H4 (cell line): ENCODE data around the gene SFT2D3. TPM values are rescaled to one million over a fixed set of nuclear protein-coding genes. Genes with fewer than 3 reads are reported as not detected.
"Not testable (repeated sequence)": the region's sequence is repeated elsewhere in the genome, so short reads cannot be mapped to it uniquely, and the experiment has no call there.

Experiments used
- DNase-seq: peaks from one replicate; pipeline ENCODE4 v3.0.0-alpha.2; 2015; ENCODE audit warnings: low spot score
- total RNA-seq: library from RNA; depleted of rRNA; stranded (reverse); fragments of >200 nt; shearing (Covaris generic); gene quantifications from 2 replicates; pipeline ENCODE4 v1.2.3, GENCODE V29; 2014; rRNA removed

Gene SFT2D3
- total RNA-seq, 1 experiment from 2014 or later = 8.7 TPM

GRCh38 chr2:127740665-127741288 lies 39.5 kb downstream of the SFT2D3 start:
- no peak for DNase-seq

DNA sequence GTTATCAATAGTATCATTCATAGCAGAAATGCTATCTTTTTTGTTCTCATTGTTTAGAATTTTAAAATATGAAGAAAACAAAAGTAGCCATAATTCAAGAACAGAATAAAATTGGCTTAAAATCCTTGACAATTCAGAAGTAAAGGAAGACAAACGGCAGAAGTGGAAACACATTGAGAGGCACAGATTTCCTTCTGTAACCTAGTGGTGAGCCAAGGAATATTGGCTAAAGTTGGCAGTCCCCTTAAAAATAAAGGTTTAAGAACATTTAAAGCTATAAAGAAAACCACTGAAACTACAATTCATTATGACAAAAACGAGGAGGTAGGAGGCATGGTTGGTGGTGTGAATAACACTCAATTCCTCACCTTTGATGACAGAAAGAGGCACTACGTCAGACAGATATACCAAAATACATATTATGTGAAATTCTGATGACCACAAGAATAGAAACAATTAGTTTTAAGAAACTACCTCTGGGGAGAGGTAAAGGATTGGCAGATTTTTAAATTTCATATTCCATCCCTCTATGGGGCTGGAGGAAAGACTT lies 42.3 kb downstream of the SFT2D3 start:
- DNase-seq = no peak

GRCh38 chr2:127747621-127748020 lies 46.3 kb downstream of the SFT2D3 start:
- no peak for DNase-seq

DNA sequence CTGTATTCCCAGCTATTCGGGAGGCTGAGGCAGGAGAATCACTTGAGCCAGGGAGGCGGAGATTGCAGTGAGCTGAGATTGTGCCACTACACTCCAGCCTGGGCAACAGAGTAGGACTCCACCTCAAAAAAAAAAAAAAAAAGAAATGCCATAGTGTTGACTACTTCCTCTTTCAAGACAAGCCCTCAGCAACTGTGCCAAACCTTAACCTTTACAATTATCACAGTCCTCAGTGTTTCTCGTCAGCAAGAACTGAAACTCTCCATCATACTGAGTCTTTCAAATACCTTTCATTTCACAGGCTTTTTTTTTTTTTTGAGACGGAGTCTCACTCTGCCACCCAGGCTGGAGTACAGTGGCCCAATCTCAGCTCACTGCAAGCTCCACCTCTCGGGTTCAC lies 48.2 kb downstream of the SFT2D3 start:
- DNase-seq = not testable (repeated sequence)

- no peak for DNase-seq
Observed at GRCh38 chr2:127753374-127753773, 52.1 kb downstream of the SFT2D3 start.

DNA sequence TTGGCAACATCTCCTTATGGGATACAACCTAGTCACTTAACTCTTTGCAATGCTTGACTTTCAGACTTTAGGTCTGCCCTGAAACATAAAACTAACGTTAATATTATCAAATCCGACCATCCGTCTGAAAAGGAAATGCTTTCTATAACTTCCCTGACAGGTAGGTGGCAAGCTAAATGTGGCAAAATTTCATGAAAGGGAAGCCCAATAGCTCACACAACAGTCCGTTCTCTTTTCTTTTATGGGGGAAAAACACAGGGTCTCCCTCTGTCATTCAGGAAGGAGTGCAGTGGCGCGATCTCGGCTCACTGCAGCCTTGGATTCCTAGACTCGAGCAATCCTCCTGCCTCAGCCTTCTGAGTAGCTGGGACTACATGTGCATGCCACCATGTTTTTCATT lies 52.9 kb downstream of the SFT2D3 start:
- no peak for DNase-seq

Other genes starting within 250 kb of the SFT2D3 start
- gene IWS1, start 175.0 kb upstream of the SFT2D3 start, total RNA-seq = 39.9 and 41.2 TPM in 2 replicates
- gene MYO7B, start 165.8 kb upstream of the SFT2D3 start, total RNA-seq = 0.48 TPM in 1 of 2 replicates, not detected in the other
- not detected in 2 replicates for gene GPR17, start 55.3 kb upstream of the SFT2D3 start, total RNA-seq
- gene LIMS2, start 26.0 kb upstream of the SFT2D3 start, total RNA-seq = 0.41 TPM in 1 of 2 replicates, not detected in the other
- gene WDR33, start 109.7 kb downstream of the SFT2D3 start, total RNA-seq = 11.1 and 29.9 TPM in 2 replicates
- gene POLR2D, start 156.7 kb downstream of the SFT2D3 start, total RNA-seq = 21.2 and 23.8 TPM in 2 replicates
- gene AMMECR1L, start 184.5 kb downstream of the SFT2D3 start, total RNA-seq = 11.8 and 13.9 TPM in 2 replicates